HG02588 (cell line): ENCODE data around the gene PEPD.

ENCODE experiments used
- ATAC-seq: cut with Tn5 transposase; IDR thresholded peaks from one replicate; pipeline ENCODE4 v1.9.1; 2021; ENCODE audit warnings: mild to moderate bottlenecking, moderate library complexity; ENCODE audit not compliant: unreplicated experiment

The PEPD gene

GRCh38 chr19:33390101-33390907 lies 131.3 kb downstream of the PEPD start:
- no peak for ATAC-seq

GRCh38 chr19:33389421-33390100 lies 132.0 kb downstream of the PEPD start:
- ATAC-seq: no peak

GRCh38 chr19:33388725-33389420 lies 132.7 kb downstream of the PEPD start:
- ATAC-seq: no peak

GRCh38 chr19:33388231-33388724 lies 133.3 kb downstream of the PEPD start:
- ATAC-seq: no peak

GRCh38 chr19:33387351-33388230 lies 134.0 kb downstream of the PEPD start:
- no peak for ATAC-seq

- no peak for ATAC-seq
These were observed 135.2 kb downstream of the PEPD start for GRCh38 chr19:33386361-33386858.

GRCh38 chr19:33385956-33386355 lies 135.6 kb downstream of the PEPD start:
- ATAC-seq: no peak

- ATAC-seq: no peak
These were observed 136.6 kb downstream of the PEPD start for GRCh38 chr19:33384983-33385382.

- no peak for ATAC-seq
These were observed 137.8 kb downstream of the PEPD start for GRCh38 chr19:33383720-33384292.

GRCh38 chr19:33382982-33383381 lies 138.6 kb downstream of the PEPD start:
- ATAC-seq: no peak

- ATAC-seq: no peak
These were observed 139.6 kb downstream of the PEPD start for GRCh38 chr19:33382006-33382405.

GRCh38 chr19:33381101-33381500 lies 140.5 kb downstream of the PEPD start:
- ATAC-seq: no peak

- no peak for ATAC-seq
These were observed 142.3 kb downstream of the PEPD start for GRCh38 chr19:33379151-33379829.

- ATAC-seq: no peak
These were observed 143.8 kb downstream of the PEPD start for GRCh38 chr19:33377586-33378475.

GRCh38 chr19:33376941-33377557 lies 144.5 kb downstream of the PEPD start:
- ATAC-seq: no peak

- ATAC-seq: no peak
These were observed 145.2 kb downstream of the PEPD start for GRCh38 chr19:33376423-33376822.

- ATAC-seq: no peak
These were observed 145.8 kb downstream of the PEPD start for GRCh38 chr19:33375837-33376159.

- ATAC-seq: no peak
These were observed 146.3 kb downstream of the PEPD start for GRCh38 chr19:33375156-33375836.
